ENCODE measurements around the gene CCS. TPM values are rescaled to one million over a fixed set of nuclear protein-coding genes. Genes with fewer than 3 reads are reported as not detected.

The CCS gene
- total and polyA plus RNA-seq, 9 of the 15 experiments (the other 6 are each of a cell fraction or from before 2014, with no cell fraction given), result 1.1 to 46.6 (median 26.8) TPM

DNA sequence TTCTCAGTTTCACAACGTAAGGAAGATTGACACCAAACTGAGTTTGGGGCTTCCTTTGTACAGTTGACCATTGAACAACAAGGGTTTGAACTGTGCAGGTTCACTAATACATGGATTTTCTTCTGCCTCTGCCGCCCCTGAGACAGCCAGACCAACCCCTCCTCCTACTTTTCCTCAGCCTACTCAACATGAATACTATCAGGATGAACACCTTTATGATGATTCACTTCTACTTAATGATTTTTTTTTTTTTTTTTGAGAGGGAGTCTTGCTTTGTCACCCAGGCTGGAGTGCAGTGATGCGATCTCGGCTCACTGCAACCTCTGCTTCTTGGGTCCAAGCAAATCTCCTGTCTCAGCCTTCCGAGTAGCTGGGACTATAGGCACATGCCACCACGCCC, 60.1 kb downstream of the CCS start (continued):
- TF ChIP-seq, protein P1, sequence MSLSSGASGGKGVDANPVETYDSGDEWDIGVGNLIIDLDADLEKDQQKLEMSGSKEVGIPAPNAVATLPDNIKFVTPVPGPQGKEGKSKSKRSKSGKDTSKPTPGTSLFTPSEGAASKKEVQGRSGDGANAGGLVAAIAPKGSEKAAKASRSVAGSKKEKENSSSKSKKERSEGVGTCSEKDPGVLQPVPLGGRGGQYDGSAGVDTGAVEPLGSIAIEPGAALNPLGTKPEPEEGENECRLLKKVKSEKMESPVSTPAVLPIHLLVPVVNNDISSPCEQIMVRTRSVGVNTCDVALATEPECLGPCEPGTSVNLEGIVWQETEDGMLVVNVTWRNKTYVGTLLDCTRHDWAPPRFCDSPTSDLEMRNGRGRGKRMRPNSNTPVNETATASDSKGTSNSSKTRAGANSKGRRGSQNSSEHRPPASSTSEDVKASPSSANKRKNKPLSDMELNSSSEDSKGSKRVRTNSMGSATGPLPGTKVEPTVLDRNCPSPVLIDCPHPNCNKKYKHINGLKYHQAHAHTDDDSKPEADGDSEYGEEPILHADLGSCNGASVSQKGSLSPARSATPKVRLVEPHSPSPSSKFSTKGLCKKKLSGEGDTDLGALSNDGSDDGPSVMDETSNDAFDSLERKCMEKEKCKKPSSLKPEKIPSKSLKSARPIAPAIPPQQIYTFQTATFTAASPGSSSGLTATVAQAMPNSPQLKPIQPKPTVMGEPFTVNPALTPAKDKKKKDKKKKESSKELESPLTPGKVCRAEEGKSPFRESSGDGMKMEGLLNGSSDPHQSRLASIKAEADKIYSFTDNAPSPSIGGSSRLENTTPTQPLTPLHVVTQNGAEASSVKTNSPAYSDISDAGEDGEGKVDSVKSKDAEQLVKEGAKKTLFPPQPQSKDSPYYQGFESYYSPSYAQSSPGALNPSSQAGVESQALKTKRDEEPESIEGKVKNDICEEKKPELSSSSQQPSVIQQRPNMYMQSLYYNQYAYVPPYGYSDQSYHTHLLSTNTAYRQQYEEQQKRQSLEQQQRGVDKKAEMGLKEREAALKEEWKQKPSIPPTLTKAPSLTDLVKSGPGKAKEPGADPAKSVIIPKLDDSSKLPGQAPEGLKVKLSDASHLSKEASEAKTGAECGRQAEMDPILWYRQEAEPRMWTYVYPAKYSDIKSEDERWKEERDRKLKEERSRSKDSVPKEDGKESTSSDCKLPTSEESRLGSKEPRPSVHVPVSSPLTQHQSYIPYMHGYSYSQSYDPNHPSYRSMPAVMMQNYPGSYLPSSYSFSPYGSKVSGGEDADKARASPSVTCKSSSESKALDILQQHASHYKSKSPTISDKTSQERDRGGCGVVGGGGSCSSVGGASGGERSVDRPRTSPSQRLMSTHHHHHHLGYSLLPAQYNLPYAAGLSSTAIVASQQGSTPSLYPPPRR (CRISPR knock-in tag; IDR thresholded peaks at IDR 0.05; ENCODE audit: borderline replicate concordance), result no peak
- TF ChIP-seq HDAC8 (tag; IDR thresholded peaks at IDR 0.05), result no peak
- no peak for TF ChIP-seq TBL1XR1 (IDR thresholded peaks at IDR 0.05; ENCODE audit: low read length in 2 of 2)
- TF ChIP-seq TAF15 (IDR thresholded peaks at IDR 0.05; ENCODE audit: low read depth, low read length), result no peak
- no peak for TF ChIP-seq PREB (CRISPR knock-in tag; IDR thresholded peaks at IDR 0.05)
- no peak for TF ChIP-seq GATAD2B (IDR thresholded peaks at IDR 0.05; ENCODE audit: borderline replicate concordance)
- TF ChIP-seq BRD9 (IDR thresholded peaks at IDR 0.05; ENCODE audit: low read depth, partially characterized antibody), result no peak
- no peak for TF ChIP-seq MCM5 (IDR thresholded peaks at IDR 0.05; ENCODE audit: low read depth)
- TF ChIP-seq NFXL1 (CRISPR knock-in tag; IDR thresholded peaks at IDR 0.05), result no peak
- no peak for TF ChIP-seq ZZZ3 (IDR thresholded peaks at IDR 0.05)
- TF ChIP-seq ZNF740 (CRISPR knock-in tag; IDR thresholded peaks at IDR 0.05), result no peak
- no peak for TF ChIP-seq ZNF740 (tag; IDR thresholded peaks at IDR 0.05)
- no peak for TF ChIP-seq ZNF232 (CRISPR knock-in tag; IDR thresholded peaks at IDR 0.05)
- no peak for TF ChIP-seq THRAP3 (IDR thresholded peaks at IDR 0.05; ENCODE audit: borderline replicate concordance)
- TF ChIP-seq BRF1 (IDR thresholded peaks at IDR 0.05; ENCODE audit: borderline replicate concordance, extremely low read depth, insufficient read length), result no peak
- TF ChIP-seq ETV1 (tag; conservative IDR thresholded peaks at IDR 0.05; ENCODE audit: low read depth), result no peak
- TF ChIP-seq DPF2 (IDR thresholded peaks at IDR 0.05), result peak; percentile 86
- no peak for TF ChIP-seq NFRKB (IDR thresholded peaks at IDR 0.05; ENCODE audit: low read depth)
- no peak for TF ChIP-seq CBX2 (IDR thresholded peaks at IDR 0.05; ENCODE audit: insufficient read depth, low read length, poor library complexity, severe bottlenecking)
- TF ChIP-seq MTF1 (CRISPR knock-in tag; IDR thresholded peaks at IDR 0.05; ENCODE audit: borderline replicate concordance), result no peak
- peak; percentile 86 for TF ChIP-seq ARID1B (IDR thresholded peaks at IDR 0.05)
- TF ChIP-seq PHB2 (IDR thresholded peaks at IDR 0.05; ENCODE audit: low read depth), result no peak
- no peak for TF ChIP-seq MEF2A (IDR thresholded peaks at IDR 0.05; ENCODE audit: control insufficient read depth, low read depth, low read length)
- TF ChIP-seq HDAC3 (IDR thresholded peaks at IDR 0.05; ENCODE audit: borderline replicate concordance, partially characterized antibody), result no peak
